SK-N-SH treated with all-trans-retinoic acid at 6 μM for 48 hours (cell line): ENCODE results near the gene C6orf89.

ENCODE experiments used
- ESRRG ChIP-seq: fragments of 250-450 bp; sonication (Bioruptor Pico); IDR thresholded peaks from 2 replicates; pipeline ENCODE4 v1.6.1; 2021; ENCODE audit warnings: mild to moderate bottlenecking
- GLIS3 ChIP-seq: fragments of 250-450 bp; sonication (Bioruptor Pico); IDR thresholded peaks from 2 replicates; pipeline ENCODE4 v1.5.0; 2020; ENCODE audit warnings: mild to moderate bottlenecking, moderate library complexity
- RARB ChIP-seq: fragments of 250-450 bp; sonication (Bioruptor Pico); IDR thresholded peaks from 2 replicates; pipeline ENCODE4 v1.8.0; 2021; ENCODE audit warnings: mild to moderate bottlenecking, moderate library complexity
- TCF4 ChIP-seq: fragments of 250-450 bp; sonication (Bioruptor Pico); IDR thresholded peaks from 2 replicates; pipeline ENCODE4 v1.8.0; 2021; ENCODE audit warnings: mild to moderate bottlenecking, moderate library complexity, borderline replicate concordance
- TOX ChIP-seq: fragments of 250-450 bp; sonication (Bioruptor Pico); IDR thresholded peaks from 2 replicates; pipeline ENCODE4 v1.8.0; 2021; ENCODE audit warnings: mild to moderate bottlenecking, moderate library complexity, borderline replicate concordance
- ZC3H10 ChIP-seq: fragments of 250-450 bp; sonication (Bioruptor Pico); IDR thresholded peaks from 2 replicates; pipeline ENCODE4 v1.5.1; 2021; ENCODE audit warnings: mild to moderate bottlenecking, moderate library complexity
- ZFP3 ChIP-seq: fragments of 250-450 bp; sonication (Bioruptor Pico); IDR thresholded peaks from 2 replicates; pipeline ENCODE4 v1.5.0; 2020; ENCODE audit warnings: mild to moderate bottlenecking, moderate library complexity
- ZNF565 ChIP-seq: fragments of 450-650 bp; formaldehyde crosslinking; conservative IDR thresholded peaks from 2 replicates; pipeline ENCODE4 v1.5.0; 2020; ENCODE audit warnings: low read depth, mild to moderate bottlenecking, moderate library complexity
- TF ChIP-seq, protein P1 (sequence below): fragments of 250-450 bp; sonication (Bioruptor Pico); IDR thresholded peaks from 2 replicates; pipeline ENCODE4 v1.8.0; 2021; ENCODE audit warnings: low read depth, mild to moderate bottlenecking, moderate library complexity, borderline replicate concordance
- TF ChIP-seq, protein P2 (sequence below): fragments of 250-450 bp; sonication (Bioruptor Pico); IDR thresholded peaks from 2 replicates; pipeline ENCODE4 v1.5.0; 2020; ENCODE audit warnings: mild to moderate bottlenecking, moderate library complexity
- TF ChIP-seq, protein P3 (sequence below): fragments of 250-450 bp; sonication (Bioruptor Pico); IDR thresholded peaks from 2 replicates; pipeline ENCODE4 v1.8.0; 2020; ENCODE audit warnings: mild to moderate bottlenecking, moderate library complexity, borderline replicate concordance

DNA sequence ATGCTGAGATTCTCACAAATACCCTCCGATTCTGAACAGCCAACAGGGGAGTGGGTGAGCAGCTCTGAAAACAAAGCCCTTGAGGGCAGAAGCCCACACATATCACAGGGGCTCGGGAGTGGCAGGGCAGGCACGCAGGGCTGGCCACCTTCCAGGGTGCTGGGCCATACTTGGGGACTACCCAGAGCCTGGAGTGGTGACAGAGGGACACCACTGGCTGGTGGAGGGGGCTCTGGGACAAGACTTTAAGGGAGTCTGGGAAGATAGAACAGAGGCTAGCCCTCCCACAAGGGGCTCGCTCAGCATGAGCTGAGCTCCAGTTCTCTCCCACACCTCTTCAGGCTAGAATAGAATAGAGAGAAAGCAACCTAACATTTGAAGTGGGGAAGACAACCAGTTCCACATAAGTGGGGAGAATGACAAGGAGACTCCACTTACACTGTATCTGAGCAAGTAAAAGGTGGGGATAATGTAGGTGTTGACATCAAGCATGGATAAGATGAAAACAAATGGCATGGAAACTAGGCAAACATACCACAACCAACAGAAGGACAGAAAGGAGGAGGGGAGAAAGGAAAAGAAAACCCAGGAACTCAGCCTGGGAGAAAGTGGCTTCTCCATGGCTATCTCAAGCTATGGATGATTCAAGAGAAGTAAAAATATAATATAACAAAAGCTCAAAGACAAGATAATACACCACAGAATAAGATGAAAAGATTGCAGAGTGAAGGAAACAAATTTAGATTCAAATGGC, 18.1 kb upstream of the C6orf89 start:
- TF ChIP-seq, protein P1, sequence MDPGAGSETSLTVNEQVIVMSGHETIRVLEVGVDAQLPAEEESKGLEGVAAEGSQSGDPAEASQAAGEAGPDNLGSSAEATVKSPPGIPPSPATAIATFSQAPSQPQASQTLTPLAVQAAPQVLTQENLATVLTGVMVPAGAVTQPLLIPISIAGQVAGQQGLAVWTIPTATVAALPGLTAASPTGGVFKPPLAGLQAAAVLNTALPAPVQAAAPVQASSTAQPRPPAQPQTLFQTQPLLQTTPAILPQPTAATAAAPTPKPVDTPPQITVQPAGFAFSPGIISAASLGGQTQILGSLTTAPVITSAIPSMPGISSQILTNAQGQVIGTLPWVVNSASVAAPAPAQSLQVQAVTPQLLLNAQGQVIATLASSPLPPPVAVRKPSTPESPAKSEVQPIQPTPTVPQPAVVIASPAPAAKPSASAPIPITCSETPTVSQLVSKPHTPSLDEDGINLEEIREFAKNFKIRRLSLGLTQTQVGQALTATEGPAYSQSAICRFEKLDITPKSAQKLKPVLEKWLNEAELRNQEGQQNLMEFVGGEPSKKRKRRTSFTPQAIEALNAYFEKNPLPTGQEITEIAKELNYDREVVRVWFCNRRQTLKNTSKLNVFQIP (CRISPR knock-in tag) = no peak
- TF ChIP-seq ZNF565 (CRISPR knock-in tag) (no peak), ZFP3 (CRISPR knock-in tag) (no peak), ZC3H10 (CRISPR knock-in tag) (no peak), ESRRG (CRISPR knock-in tag) (no peak), RARB (CRISPR knock-in tag) (no peak), TCF4 (CRISPR knock-in tag) (no peak), GLIS3 (CRISPR knock-in tag) (no peak), TOX (CRISPR knock-in tag) (no peak)
- TF ChIP-seq, protein P2, sequence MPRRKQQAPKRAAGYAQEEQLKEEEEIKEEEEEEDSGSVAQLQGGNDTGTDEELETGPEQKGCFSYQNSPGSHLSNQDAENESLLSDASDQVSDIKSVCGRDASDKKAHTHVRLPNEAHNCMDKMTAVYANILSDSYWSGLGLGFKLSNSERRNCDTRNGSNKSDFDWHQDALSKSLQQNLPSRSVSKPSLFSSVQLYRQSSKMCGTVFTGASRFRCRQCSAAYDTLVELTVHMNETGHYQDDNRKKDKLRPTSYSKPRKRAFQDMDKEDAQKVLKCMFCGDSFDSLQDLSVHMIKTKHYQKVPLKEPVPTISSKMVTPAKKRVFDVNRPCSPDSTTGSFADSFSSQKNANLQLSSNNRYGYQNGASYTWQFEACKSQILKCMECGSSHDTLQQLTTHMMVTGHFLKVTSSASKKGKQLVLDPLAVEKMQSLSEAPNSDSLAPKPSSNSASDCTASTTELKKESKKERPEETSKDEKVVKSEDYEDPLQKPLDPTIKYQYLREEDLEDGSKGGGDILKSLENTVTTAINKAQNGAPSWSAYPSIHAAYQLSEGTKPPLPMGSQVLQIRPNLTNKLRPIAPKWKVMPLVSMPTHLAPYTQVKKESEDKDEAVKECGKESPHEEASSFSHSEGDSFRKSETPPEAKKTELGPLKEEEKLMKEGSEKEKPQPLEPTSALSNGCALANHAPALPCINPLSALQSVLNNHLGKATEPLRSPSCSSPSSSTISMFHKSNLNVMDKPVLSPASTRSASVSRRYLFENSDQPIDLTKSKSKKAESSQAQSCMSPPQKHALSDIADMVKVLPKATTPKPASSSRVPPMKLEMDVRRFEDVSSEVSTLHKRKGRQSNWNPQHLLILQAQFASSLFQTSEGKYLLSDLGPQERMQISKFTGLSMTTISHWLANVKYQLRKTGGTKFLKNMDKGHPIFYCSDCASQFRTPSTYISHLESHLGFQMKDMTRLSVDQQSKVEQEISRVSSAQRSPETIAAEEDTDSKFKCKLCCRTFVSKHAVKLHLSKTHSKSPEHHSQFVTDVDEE (CRISPR knock-in tag) = no peak
- TF ChIP-seq, protein P3, sequence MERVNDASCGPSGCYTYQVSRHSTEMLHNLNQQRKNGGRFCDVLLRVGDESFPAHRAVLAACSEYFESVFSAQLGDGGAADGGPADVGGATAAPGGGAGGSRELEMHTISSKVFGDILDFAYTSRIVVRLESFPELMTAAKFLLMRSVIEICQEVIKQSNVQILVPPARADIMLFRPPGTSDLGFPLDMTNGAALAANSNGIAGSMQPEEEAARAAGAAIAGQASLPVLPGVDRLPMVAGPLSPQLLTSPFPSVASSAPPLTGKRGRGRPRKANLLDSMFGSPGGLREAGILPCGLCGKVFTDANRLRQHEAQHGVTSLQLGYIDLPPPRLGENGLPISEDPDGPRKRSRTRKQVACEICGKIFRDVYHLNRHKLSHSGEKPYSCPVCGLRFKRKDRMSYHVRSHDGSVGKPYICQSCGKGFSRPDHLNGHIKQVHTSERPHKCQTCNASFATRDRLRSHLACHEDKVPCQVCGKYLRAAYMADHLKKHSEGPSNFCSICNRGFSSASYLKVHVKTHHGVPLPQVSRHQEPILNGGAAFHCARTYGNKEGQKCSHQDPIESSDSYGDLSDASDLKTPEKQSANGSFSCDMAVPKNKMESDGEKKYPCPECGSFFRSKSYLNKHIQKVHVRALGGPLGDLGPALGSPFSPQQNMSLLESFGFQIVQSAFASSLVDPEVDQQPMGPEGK (CRISPR knock-in tag) = no peak
